ENCODE results near the gene UNK.
"Not testable (repeated sequence)": the region's sequence is repeated elsewhere in the genome, so short reads cannot be mapped to it uniquely, and the experiment has no call there.

Gene UNK

GRCh38 chr17:75773808-75774470 is 10.7 kb upstream of the UNK start:
- DNase-seq, result no peak

DNA sequence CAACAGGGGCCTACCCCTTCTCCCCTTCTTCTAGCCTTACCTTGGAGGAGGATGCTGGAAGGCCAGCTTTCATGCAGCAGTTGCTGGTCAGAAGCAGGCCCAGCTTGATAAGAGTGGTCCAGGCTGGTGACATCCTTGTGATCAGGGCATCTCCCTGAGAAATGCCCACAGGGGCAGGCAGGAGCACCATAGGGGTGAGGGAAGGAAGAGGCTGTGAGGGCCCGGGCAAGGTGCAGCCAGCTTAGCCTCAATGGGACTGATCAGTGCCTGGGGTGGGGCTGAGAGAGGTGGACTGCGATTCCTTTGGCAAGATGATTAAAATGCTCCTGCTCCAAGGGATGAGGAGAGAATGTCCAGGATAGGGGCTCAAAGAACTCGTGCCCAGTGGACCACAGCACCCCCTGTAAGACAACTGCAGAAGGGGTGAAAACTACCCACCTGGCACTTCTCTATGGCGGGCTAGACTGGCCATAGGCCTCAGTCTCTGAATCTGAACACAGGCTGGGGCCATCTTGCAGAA is 10.1 kb upstream of the UNK start:
- no peak for DNase-seq

- no peak for DNase-seq
Observed at GRCh38 chr17:75774991-75775668, 9.5 kb upstream of the UNK start.

DNA sequence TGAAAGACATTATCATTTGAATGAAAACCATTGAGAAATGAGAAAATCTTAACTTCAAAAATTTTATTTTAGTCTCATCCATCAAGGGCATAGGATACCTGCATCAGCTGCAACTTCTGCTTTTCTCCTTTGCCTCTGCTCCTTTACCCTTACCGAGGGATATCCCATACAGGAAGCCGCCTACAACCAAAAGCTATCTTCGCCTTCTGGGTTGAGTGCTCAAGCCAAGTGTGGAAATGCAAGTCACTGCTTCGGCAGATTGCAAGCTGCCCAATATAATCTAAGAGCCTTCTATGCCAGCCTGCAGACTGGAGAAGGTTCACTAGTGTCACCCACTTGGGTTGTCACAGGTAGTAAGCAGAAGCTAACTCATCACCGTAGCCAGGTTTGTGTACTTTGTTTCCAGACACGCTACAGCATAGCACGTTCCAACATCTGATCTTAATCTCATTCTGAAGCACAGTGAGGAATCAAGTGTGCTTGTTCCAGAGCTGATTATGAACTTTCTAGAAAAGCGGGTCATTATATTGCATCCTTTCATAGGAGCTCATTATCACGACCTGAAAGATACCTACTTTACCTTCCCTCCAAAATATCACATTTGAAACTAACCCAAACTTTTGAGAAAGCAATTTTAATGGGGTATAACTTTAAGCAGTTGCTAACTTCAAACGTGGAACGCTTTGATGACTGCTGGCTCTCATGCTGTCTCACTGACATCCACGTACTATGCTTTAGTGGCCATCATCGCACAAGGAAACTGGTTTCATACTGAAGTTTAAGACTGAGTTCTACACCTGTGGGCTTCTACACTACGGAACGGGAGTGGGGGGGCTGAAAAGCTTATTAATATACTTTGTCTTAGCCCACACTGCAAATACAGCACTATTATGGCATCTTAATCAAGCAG is 8.0 kb upstream of the UNK start:
- DNase-seq, result no peak

- DNase-seq, result no peak
Observed at GRCh38 chr17:75777296-75777922, 7.2 kb upstream of the UNK start.

GRCh38 chr17:75778066-75778860 is 6.3 kb upstream of the UNK start:
- DNase-seq, result not testable (repeated sequence)

DNA sequence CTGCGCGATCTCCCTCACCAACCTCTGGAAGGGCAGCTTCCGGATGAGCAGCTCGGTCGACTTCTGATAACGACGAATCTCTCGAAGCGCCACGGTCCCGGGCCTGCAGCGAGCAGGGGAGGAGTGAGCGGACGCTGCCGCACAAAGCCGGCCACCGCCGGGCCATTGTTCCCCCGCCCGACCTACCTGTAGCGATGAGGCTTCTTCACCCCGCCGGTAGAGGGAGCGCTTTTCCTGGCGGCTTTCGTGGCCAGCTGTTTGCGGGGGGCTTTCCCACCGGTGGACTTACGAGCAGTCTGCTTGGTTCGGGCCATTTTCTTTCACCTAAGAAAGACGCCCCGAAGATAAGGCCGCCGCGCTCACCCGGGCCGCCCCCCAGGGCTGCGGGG is 5.8 kb upstream of the UNK start:
- no peak for DNase-seq

DNA sequence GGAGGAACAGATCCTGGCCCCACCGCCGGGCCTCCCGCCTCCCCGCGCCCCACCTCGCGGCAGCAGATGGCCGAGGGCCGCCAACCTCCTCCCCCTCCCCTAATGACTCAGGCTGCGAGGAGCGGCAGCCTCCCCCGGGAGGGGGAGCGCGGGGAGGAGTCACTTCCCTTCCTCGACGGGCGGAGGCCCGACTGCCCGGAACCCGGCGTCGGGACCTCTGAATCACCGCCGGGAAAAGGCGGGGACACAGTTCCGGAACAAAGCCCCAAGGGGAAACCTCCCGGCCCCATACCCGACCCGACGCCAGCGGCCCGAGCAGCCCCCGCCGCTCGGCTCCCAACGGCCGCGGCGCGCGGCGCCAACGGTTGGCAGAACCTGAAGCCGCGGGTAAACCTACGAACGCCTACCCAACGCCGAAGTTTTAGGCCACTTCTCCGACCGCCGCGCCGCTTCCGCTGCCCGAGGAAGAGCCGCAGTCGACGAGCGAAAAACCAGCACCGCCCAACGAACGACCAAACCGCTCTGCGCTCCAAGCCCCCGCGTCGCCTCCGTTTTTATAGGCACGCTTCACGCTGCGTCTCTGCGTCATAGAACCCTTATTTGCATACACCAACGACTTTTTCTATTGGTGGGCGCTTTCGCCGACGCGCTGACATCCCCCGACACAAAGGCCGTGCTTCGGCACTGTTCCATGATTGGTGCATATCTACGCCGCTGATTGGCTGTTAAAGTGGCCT is 5.2 kb upstream of the UNK start:
- DNase-seq, result peak; percentile 97

DNA sequence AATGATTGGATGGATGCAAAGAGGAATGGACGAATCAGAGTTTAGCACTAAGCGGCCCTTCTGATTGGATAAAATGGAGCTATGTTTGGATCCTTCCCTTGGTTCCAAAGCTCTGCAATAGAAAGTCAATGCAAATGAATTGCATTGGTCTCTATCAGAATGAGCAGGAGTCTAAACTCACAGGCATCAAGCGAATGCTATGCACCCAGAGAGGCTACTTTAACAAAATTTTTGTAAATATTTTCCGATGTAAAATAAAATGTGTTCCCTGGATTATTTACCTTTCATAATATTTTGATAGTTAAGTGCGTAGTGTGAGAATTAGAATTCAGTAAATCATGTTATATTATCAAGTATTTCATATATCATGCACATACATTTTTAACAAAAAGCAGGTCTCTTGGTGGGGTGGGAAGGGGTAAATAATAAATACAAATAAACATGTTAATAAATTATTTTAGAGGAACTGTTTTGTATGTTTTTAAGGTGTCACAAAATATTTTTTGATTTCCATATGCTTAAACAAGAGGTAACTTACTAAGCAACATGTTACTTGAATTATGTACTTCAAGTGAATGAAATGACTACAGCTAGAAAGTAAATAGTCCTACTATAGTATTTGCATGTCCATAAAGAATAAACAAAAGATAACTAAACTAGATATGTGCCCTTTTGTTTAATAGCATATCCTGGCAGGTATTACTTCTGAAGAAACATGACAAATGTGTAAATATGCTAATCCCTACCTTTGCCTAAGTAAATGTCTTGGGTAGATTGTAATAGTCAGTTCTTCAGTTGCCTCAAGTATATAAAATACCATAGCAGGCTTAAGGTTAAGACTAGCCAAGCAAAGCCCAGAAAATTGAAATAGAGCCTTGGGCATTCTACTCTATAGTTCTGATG is 4.4 kb upstream of the UNK start:
- DNase-seq, result no peak

GRCh38 chr17:75783069-75783783 is 1.4 kb upstream of the UNK start:
- peak; percentile 63 for DNase-seq

- peak; percentile 71 for DNase-seq
Observed at GRCh38 chr17:75783803-75784472, 668 bp upstream of the UNK start.

- peak; percentile 85 for DNase-seq
Observed at GRCh38 chr17:75785016-75785890, 647 bp downstream of the UNK start.

GRCh38 chr17:75791254-75791653 is 6.6 kb downstream of the UNK start:
- DNase-seq, result no peak

- DNase-seq, result no peak
Observed at GRCh38 chr17:75793460-75793859, 8.9 kb downstream of the UNK start.

DNA sequence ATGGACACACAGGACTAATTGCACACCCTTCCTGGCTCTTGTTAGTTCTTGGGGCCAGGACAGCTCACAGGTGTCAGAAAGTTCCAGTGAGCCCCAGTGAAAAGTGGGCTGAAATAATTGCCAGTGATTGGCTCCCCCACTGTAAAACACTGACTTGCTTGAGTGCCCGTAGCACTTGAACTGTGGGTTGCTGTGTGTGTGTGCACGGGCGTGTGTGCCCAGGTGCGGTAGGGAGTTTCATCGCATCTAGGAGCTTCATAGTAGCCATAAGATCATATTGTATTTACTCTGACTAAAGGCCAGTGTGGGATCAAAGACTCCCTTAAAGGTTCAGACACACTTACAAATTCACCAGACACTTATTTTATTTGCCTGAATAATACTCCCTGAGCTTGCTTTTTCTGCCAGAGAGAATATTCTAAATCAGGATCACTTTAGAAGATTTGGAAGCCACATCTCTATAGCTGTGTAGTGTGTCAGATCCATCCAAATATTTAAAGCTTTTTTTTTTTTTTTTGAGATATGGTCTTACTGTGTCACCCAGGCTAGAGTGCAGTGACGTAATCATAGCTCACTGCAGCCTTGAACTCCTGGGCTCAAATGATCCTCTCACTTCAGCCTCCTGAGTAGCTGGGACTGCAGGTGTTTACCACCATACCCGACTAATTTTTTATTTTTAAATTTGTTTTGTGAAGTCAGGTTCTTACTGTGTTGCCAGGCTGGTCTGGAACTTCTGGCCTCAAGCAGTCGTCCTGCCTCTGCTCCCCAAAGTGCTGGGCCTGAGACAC is 11.4 kb downstream of the UNK start:
- DNase-seq, result no peak

- no peak for DNase-seq
Observed at GRCh38 chr17:75799402-75799801, 14.8 kb downstream of the UNK start.

DNA sequence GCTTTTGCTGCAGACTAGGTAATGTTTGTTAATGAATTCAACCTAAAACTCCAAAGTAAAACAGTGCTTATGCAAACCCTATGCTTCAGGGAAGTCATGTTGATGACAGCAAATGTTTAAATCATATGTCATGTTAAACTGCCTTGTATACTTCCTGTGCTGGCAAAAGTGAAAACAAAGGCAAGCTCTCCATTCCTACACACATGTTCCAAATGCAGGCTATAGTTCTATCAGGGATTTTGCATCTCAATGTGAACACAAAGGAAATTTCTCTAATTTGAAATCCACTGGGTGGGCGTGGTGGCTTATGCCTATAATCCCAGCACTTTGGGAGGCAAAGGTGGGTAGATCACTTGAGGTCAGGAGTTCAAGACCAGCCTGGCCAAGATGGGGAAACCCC is 19.3 kb downstream of the UNK start:
- no peak for DNase-seq
